Measurements from ENCODE around the gene RBFOX2. TPM values are rescaled to one million over a fixed set of nuclear protein-coding genes. Genes with fewer than 3 reads are reported as not detected.

Gene RBFOX2
- total and polyA plus RNA-seq, 2 of the 13 experiments (the other 11 are each of a cell fraction or from before 2014, with no cell fraction given): 37.3 to 40.4 TPM

GRCh38 chr22:35947794-35948425, 80.7 kb downstream of the RBFOX2 start:
- ChIA-PET POLR2A (no interaction called here), CTCF (ENCODE audit: low intra/inter-chr PET ratio, low total read pairs) (no interaction called here)
- Histone ChIP-seq H3K4me2 (ENCODE audit: low read depth, low read length) (no peak overlapping the region), H3K27me3 (ENCODE audit: control insufficient read depth in 1 of 2, insufficient read depth in 2 of 2, low read length in 2 of 2) (no peaks in the 10 kb centered on the region), H3K9me3 (ENCODE audit: low read length) (no peaks in the 10 kb centered on the region), H2AFZ (ENCODE audit: low read length) (no peak overlapping the region), H4K20me1 (ENCODE audit: insufficient read depth, low read length) (no peaks in the 10 kb centered on the region), H3K36me3 (replicated peaks in 1 of 2; ENCODE audit: control insufficient read depth in 1 of 2, insufficient read depth in 2 of 2, low read length in 2 of 2) (no peaks in the 10 kb centered on the region), H3K9ac (ENCODE audit: insufficient read depth, low read depth, low read length) (no peak overlapping the region), H3K79me2 (ENCODE audit: insufficient read depth, low read length) (peaks cover 5% of the 10 kb centered on the region), H3K27ac (ENCODE audit: extremely low read length, insufficient read depth, low read length) (no peak overlapping the region), H3K4me3 (replicated peaks in 1 of 3; ENCODE audit: insufficient read depth in 1 of 3, low read depth in 2 of 3, low read length in 3 of 3) (no peak overlapping the region), H3K4me1 (ENCODE audit: insufficient read depth, low read length) (peaks cover 25% of the 10 kb centered on the region)
- 92% methylated on average over 5 of the region's 5 CpGs for WGBS (ENCODE audit: low lambda C conversion rate)
- in situ Hi-C loops (cut with HindIII; ENCODE audit: extremely low pct_ligation_motif_present, low pct_unique_long_range_greater_than_20kb): no loop called here
- ATAC-seq (no peak), DNase-seq (ENCODE audit: low spot score) (no peak), FAIRE-seq (no peak)
- TF ChIP-seq ZNF761 (CRISPR knock-in tag; conservative IDR thresholded peaks at IDR 0.05) (no peak), E2F1 (CRISPR knock-in tag; IDR thresholded peaks at IDR 0.05) (no peak), GPBP1L1 (CRISPR knock-in tag; IDR thresholded peaks at IDR 0.05) (no peak), ZNF556 (CRISPR knock-in tag; IDR thresholded peaks at IDR 0.05; ENCODE audit: borderline replicate concordance) (no peak), RBFOX2 (IDR thresholded peaks at IDR 0.05; ENCODE audit: low read depth, low read length) (no peak), GATA4 (IDR thresholded peaks at IDR 0.05; ENCODE audit: borderline replicate concordance, low read depth) (no peak), KMT2B (CRISPR knock-in tag; IDR thresholded peaks at IDR 0.05) (no peak), AKNA (CRISPR knock-in tag; IDR thresholded peaks at IDR 0.05; ENCODE audit: borderline replicate concordance) (no peak), KDM1A (CRISPR knock-in tag; IDR thresholded peaks at IDR 0.05) (no peak), SKIL (CRISPR knock-in tag; IDR thresholded peaks at IDR 0.05; ENCODE audit: borderline replicate concordance) (no peak), SATB2 (CRISPR knock-in tag; IDR thresholded peaks at IDR 0.05) (no peak), TERF1 (CRISPR knock-in tag; IDR thresholded peaks at IDR 0.05) (no peak), EEA1 (CRISPR knock-in tag; IDR thresholded peaks at IDR 0.05; ENCODE audit: borderline replicate concordance) (no peak), ZNF891 (CRISPR knock-in tag; IDR thresholded peaks at IDR 0.05) (no peak)
- BruUV-seq (replicated peaks): no TSS peak
- intact Hi-C loops (cut with micrococcal nuclease; ENCODE audit: unreplicated experiment): no loop called here
